ENCODE measurements around the gene KDM4F.
"Not testable (repeated sequence)": the region's sequence is repeated elsewhere in the genome, so short reads cannot be mapped to it uniquely, and the experiment has no call there.

KDM4F gene

DNA sequence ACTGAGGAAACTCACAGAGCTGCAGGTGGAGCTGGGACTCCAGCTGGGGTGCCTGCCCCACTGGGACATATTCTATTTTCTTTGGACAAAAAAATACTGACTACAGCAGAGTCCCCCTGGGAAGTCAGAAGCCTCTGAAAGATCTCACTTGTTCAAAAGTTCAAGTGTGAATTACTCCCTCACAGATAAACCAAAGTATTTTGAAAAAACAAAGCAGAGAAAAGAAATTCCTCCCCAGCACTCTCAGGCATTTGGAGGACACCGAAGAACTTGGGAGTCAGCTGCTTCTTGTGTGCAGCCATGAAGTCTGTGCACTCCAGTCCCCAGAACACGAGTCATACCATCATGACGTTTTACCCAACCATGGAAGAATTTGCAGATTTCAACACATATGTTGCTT is at the start of gene KDM4F:
KDM4F (plus strand) TSS at position 301 of the 400 bp plus-strand sequence.
- not testable (repeated sequence) for DNase-seq (ENCODE audit: low spot score)

GRCh38 chr11:95003716-95004115 is 45.5 kb upstream of the KDM4F start:
- DNase-seq (ENCODE audit: low spot score) = no peak

GRCh38 chr11:95005642-95006041 is 43.6 kb upstream of the KDM4F start:
- DNase-seq (ENCODE audit: low spot score) = no peak

DNA sequence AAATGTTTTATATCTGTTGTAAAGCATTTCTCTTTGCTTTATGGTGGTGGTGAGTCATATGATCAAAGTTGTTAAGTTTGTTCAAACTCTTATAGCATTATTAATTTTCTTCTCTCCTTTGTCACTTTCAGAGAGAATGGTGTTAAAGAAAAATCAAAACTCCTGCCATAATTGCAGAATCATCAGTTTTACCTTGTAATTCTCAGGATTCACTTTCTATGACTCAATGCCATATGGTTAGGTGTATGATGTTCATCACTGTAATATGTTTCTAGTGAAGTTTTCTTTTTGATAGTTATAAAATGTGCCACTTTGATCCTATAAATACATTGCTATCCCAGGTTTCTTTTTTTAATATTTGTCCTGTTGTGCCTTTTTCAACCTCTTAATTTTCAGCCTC is 37.8 kb upstream of the KDM4F start:
- no peak for DNase-seq (ENCODE audit: low spot score)

GRCh38 chr11:95014184-95014821 is 34.9 kb upstream of the KDM4F start:
- no peak for DNase-seq (ENCODE audit: low spot score)

GRCh38 chr11:95016139-95016538 is 33.1 kb upstream of the KDM4F start:
- no peak for DNase-seq (ENCODE audit: low spot score)

- not testable (repeated sequence) for DNase-seq (ENCODE audit: low spot score)
Measured at GRCh38 chr11:95021468-95021867, 27.8 kb upstream of the KDM4F start.

DNA sequence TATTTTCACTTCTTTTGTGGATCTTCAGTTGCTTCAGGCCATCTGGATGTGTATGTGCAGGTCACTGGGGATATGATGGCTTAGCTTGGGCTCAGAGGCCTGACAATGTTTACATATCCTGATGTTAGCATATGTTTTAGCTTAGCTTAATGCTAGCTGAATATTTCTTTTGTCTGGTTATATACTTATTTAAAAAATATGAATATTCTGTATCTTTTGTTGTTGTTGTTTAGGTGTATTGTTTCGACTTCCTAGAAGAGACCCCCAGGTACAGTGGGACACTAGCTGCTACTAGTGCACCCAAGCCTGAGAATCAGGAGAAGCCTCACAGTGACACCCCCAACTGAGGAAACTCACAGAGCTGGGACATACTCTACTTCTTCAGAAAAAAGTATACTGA is 24.3 kb upstream of the KDM4F start, which contains the start of gene KDM4E:
KDM4E (plus strand) TSS at position 301 of the 400 bp plus-strand sequence. CDS start 300 bp downstream, outside the sequence.
- no peak for DNase-seq (ENCODE audit: low spot score)

GRCh38 chr11:95025594-95025993 is 23.6 kb upstream of the KDM4F start:
- DNase-seq (ENCODE audit: low spot score) = not testable (repeated sequence)

GRCh38 chr11:95028357-95028756 is 20.9 kb upstream of the KDM4F start:
- no peak for DNase-seq (ENCODE audit: low spot score)

GRCh38 chr11:95033051-95033450 is 16.2 kb upstream of the KDM4F start:
- DNase-seq (ENCODE audit: low spot score) = no peak

DNA sequence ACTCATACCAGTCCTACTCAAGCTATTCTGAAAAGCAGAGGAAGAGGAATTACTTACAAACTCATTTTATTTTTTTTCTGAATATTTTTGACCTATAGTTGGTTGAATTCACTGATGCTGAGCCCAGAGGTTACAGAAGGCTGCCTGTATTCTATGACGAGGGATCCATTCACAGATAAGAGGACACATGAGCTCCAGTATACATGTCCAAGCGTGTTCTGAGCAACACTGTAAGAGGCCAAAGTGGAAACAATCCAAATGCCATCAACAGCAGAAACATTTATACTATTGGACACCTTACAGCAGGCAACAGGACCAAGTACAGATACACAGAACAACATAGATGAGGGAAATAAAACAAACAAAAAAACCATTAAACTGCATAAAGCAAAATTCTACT is 13.9 kb upstream of the KDM4F start:
- no peak for DNase-seq (ENCODE audit: low spot score)

DNA sequence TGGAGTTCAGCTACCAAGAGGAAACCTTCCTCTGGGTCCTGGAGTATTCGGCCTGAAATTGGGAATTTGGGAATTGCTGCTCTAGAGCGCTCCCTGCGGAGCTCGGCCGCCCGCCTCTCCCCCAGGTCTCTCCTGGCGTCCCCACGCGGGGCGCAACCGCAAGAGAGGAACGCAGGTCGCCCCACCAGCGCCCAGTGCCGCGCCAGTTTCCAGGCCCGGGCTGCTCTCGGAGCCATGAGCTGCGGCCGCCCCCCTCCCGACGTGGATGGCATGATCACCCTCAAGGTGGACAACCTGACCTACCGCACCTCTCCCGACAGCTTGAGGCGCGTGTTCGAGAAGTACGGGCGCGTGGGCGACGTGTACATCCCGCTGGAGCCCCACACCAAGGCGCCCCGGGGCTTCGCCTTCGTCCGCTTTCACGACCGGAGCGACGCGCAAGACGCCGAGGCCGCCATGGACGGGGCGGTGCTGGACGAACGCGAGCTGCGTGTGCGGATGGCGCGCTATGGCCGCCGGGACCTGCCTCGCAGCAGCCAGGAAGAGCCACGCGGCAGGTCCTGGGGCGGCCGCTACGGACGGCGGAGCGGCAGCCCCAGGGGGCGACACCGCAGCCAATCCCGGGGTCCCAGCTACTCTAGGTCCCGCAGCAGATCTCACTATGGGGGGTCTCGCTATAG is 11.7 kb upstream of the KDM4F start:
- not testable (repeated sequence) for DNase-seq (ENCODE audit: low spot score)

DNA sequence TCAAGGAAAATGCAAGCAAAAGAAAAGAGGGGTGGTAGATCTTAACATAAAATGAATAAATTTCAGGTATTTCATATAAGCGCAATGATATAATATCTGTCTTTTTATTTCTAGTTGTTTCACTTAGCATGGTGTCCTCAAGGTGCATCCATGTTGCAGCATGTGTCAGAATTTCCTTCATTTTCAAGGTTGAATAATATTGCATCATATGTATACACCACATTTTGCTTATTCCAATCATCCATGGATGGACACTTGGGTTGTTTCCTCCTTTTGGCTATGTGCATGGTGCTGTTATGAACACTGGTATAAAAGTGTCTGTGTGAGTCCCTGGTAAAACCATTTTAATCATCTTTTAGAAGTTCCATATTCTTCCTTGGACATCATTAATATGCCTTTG is 7.0 kb upstream of the KDM4F start:
- DNase-seq (ENCODE audit: low spot score) = no peak

- DNase-seq (ENCODE audit: low spot score) = no peak
Measured at GRCh38 chr11:95042906-95043305, 6.3 kb upstream of the KDM4F start.

DNA sequence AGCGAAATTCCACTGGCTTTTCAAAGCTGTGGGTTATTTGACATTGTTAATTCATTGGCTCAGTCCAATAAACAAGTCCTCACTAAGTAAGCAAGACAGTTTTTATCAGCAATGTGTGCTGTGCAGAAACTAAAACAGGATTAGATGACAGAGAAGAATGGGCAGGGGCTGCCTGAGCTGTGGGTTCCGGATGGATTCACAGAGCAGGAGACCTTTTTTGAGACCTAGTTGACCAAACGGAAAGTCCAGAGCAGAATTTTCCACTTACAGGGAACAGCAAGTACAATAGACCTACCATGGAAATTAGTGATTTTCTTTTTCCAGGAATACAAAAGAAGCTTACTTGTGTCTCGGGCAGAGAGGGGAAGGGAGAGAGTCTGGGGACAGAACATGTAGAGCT is 5.2 kb upstream of the KDM4F start:
- no peak for DNase-seq (ENCODE audit: low spot score)

- DNase-seq (ENCODE audit: low spot score) = no peak
Measured at GRCh38 chr11:95045812-95046211, 3.4 kb upstream of the KDM4F start.

- DNase-seq (ENCODE audit: low spot score) = no peak
Measured at GRCh38 chr11:95050595-95051202, 1.5 kb downstream of the KDM4F start.

DNA sequence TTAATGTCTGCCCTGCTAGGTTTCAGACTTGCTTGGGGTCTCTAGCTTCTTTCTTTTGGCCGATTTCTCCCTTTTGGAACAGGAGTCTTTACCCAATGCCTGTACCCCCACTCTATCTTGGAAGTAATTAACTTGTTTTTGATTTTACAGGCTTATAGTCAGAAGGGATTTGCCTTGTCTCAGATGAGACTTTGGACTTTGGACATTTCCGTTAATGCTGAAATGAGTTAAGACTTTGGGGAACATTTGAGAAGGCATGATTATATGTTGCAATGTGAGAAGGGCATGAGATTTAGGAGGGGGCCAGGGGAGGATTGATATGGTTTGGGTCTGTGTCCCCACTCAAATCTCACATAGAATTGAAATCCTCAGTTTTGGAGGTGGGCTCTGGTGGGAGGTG is 5.1 kb downstream of the KDM4F start:
- DNase-seq (ENCODE audit: low spot score) = no peak

- no peak for DNase-seq (ENCODE audit: low spot score)
Measured at GRCh38 chr11:95055283-95055897, 6.2 kb downstream of the KDM4F start.

DNA sequence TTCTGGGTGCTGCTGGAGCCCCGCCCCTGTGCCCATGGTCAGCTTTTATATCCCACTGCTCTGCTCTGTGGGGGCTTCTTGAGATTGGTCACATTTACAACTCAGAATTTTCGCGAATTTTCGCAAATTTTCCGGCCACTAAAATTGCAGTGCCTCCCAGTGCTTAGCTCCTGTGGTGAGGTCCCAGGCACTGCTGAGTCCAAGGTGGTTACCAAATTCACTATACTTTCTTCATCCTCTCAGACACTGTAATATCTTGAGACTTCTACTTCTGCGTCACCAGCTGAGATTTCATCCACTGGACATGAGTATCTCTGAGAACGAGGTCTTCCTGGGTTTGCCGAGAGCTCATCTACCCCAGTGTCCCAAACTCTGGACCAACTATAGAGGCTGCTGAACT is 8.7 kb downstream of the KDM4F start:
- no peak for DNase-seq (ENCODE audit: low spot score)

- no peak for DNase-seq (ENCODE audit: low spot score)
Measured at GRCh38 chr11:95058621-95059020, 9.4 kb downstream of the KDM4F start.

- DNase-seq (ENCODE audit: low spot score) = no peak
Measured at GRCh38 chr11:95059046-95059445, 9.8 kb downstream of the KDM4F start.
